ENCODE measurements around the gene FYN.

DNA sequence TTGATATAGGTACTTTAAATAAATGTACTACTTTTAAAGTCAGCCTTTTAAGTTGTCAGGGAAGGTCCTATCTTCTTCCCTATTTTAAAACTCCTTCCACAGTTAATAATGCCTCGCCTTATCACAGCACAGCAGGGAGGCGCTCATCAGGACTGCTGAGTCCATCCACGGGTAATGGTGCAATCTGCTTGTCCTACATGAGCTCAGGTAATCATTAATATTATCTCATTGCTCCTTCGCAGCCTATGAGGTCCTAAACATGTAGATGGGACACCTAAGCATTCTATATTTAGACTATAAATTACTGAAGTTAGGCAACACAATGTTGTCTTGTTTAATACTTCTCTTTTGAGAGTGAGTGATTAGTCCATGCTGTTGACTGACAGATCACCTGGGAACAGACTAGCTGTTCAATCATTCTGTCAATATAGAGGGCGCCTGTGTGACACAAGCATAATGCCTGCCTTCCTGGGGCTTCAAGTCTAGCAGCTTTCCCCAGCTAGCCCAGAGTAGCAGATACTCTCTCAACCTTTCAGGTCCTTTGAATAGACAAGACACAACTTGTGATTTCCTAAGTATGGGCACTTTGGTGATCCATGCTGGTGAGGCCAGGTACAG lies 91.0 kb downstream of the FYN start:
- TF ChIP-seq RCOR1 (IDR thresholded peaks at IDR 0.05; ENCODE audit: insufficient replicate concordance, low read length) (no peak), POLR2A (IDR thresholded peaks at IDR 0.05; ENCODE audit: low read depth, low read length) (no peak), RAD21 (IDR thresholded peaks at IDR 0.05; ENCODE audit: low read length) (no peak), CHD1 (IDR thresholded peaks at IDR 0.05; ENCODE audit: low read depth, low read length) (no peak), MAFK (IDR thresholded peaks at IDR 0.05; ENCODE audit: low read depth, low read length) (no peak), CEBPB (IDR thresholded peaks at IDR 0.05; ENCODE audit: low read depth, low read length) (no peak), SMC3 (IDR thresholded peaks at IDR 0.05; ENCODE audit: low read depth, low read length) (no peak), MXI1 (IDR thresholded peaks at IDR 0.05; ENCODE audit: borderline replicate concordance, low read depth, low read length) (no peak)
- TF ChIP-seq, protein P1, sequence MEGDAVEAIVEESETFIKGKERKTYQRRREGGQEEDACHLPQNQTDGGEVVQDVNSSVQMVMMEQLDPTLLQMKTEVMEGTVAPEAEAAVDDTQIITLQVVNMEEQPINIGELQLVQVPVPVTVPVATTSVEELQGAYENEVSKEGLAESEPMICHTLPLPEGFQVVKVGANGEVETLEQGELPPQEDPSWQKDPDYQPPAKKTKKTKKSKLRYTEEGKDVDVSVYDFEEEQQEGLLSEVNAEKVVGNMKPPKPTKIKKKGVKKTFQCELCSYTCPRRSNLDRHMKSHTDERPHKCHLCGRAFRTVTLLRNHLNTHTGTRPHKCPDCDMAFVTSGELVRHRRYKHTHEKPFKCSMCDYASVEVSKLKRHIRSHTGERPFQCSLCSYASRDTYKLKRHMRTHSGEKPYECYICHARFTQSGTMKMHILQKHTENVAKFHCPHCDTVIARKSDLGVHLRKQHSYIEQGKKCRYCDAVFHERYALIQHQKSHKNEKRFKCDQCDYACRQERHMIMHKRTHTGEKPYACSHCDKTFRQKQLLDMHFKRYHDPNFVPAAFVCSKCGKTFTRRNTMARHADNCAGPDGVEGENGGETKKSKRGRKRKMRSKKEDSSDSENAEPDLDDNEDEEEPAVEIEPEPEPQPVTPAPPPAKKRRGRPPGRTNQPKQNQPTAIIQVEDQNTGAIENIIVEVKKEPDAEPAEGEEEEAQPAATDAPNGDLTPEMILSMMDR (conservative IDR thresholded peaks at IDR 0.05; ENCODE audit: low read depth, low read length), result no peak
- TF ChIP-seq, protein P2, sequence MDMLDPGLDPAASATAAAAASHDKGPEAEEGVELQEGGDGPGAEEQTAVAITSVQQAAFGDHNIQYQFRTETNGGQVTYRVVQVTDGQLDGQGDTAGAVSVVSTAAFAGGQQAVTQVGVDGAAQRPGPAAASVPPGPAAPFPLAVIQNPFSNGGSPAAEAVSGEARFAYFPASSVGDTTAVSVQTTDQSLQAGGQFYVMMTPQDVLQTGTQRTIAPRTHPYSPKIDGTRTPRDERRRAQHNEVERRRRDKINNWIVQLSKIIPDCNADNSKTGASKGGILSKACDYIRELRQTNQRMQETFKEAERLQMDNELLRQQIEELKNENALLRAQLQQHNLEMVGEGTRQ (IDR thresholded peaks at IDR 0.05; ENCODE audit: low read depth, low read length), result no peak
- TF ChIP-seq, protein P3, sequence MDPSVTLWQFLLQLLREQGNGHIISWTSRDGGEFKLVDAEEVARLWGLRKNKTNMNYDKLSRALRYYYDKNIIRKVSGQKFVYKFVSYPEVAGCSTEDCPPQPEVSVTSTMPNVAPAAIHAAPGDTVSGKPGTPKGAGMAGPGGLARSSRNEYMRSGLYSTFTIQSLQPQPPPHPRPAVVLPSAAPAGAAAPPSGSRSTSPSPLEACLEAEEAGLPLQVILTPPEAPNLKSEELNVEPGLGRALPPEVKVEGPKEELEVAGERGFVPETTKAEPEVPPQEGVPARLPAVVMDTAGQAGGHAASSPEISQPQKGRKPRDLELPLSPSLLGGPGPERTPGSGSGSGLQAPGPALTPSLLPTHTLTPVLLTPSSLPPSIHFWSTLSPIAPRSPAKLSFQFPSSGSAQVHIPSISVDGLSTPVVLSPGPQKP (IDR thresholded peaks at IDR 0.05; ENCODE audit: borderline replicate concordance, low read depth, low read length), result no peak

Measured in IMR-90 (cell line).